Activated naive CD8-positive, alpha-beta T cell treated with anti-CD3 and anti-CD28 coated beads for 36 hours (primary cell): ENCODE results near the gene NCOA6. TPM values are rescaled to one million over a fixed set of nuclear protein-coding genes. Genes with fewer than 3 reads are reported as not detected.
"Not testable (repeated sequence)": the region's sequence is repeated elsewhere in the genome, so short reads cannot be mapped to it uniquely, and the experiment has no call there.

Experiments
- DNase-seq: peaks from one replicate; pipeline ENCODE4 v3.0.0; 2021
- H3K27ac Mint-ChIP-seq: one replicate; pipeline ENCODE4 v1.8.0; 2022; ENCODE audit warnings: mild to moderate bottlenecking, moderate library complexity, mixed read lengths
- H3K27me3 Mint-ChIP-seq: one replicate; pipeline ENCODE4 v1.8.0; 2022; ENCODE audit warnings: mild to moderate bottlenecking, mixed read lengths
- H3K36me3 Mint-ChIP-seq: one replicate; pipeline ENCODE4 v1.8.0; 2021; ENCODE audit warnings: mild to moderate bottlenecking, mixed read lengths
- H3K4me1 Mint-ChIP-seq: one replicate; pipeline ENCODE4 v1.8.0; 2021; ENCODE audit warnings: mixed read lengths
- H3K4me3 Mint-ChIP-seq: one replicate; pipeline ENCODE4 v1.8.0; 2022; ENCODE audit warnings: mild to moderate bottlenecking, moderate library complexity, mixed read lengths
- H3K9me3 Mint-ChIP-seq: one replicate; pipeline ENCODE4 v1.8.0; 2022; ENCODE audit warnings: mixed read lengths
- total RNA-seq, 2 experiments: library from RNA; stranded (reverse); gene quantifications; one replicate each; pipeline ENCODE4 v1.2.3, GENCODE V29; 2021

The NCOA6 gene
- total RNA-seq, 2 experiments from 2014 or later = 17.3 to 19.5 TPM

DNA sequence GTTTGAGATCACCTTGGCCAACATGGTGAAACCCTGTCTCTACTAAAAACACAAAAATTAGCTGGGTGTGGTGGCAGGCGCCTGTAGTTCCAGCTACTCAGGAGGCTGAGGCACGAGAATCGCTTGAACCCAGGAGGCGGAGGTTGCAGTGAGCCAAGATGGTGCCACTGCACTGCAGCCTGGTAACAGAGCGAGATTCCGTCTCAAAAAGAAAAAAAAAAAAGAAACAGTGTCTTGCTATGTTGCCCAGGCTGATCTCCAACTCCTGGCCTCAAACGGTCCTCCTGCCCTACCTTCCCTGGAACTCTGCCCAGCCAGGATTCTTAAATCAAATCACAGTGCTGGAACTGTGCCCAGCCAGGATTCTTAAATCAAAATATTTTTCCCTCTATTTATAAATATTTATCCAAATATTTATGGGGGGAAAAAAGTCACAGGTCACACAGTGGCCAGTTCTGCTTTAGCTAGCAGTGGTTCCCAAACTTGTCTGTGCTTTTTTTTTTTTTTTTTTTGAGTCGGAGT, 17.4 kb downstream of the NCOA6 start:
- not testable (repeated sequence) for H3K36me3 Mint-ChIP-seq, H3K4me3 Mint-ChIP-seq, DNase-seq, H3K27me3 Mint-ChIP-seq, H3K4me1 Mint-ChIP-seq, H3K9me3 Mint-ChIP-seq, H3K27ac Mint-ChIP-seq

DNA sequence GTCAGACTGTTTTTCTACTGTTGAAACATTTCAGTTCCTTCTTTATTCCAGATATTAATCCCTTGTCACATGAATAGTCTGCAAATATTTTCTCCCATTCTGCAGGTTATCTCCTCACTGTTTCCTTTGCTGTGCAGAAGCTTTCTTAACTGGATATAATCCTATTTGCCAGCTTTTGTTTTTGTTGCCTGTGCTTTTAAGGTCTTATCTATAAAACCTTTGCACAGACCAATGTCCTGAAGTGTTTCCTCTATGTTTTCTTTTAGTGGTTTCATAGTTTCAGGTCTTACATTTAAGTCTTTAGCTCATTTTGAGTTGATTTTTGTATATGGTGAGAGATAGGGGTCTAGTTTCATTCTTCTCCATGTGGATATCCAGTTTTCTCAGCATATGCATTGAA, 19.2 kb downstream of the NCOA6 start:
- Mint-ChIP-seq H3K9me3 (no peaks in the 10 kb centered on the region), H3K27ac (no peak overlapping the region), H3K4me3 (no peak overlapping the region), H3K27me3 (no peaks in the 10 kb centered on the region), H3K36me3 (peaks cover 5% of the 10 kb centered on the region), H3K4me1 (peaks cover 16% of the 10 kb centered on the region)
- no peak for DNase-seq

DNA sequence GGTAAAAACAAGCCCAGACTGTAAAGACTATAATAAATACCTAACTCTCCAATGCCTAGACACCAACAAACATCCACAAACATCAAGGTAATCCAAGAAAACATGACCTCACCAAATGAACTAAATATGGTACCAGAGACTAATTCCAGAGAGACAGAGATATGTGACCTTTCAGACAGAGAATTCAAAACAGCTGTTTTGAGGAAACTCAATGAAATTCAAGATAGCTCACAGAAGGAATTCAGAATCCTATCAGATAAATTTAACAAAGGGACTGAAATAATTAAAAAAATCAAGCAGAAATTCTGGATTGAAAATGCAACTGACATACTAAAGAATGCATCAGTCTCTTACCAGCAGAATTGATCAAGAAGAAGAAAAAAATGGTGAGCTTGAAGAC, 26.6 kb downstream of the NCOA6 start:
- H3K4me3 Mint-ChIP-seq = no peak overlapping the region
- peaks cover 18% of the 10 kb centered on the region for H3K36me3 Mint-ChIP-seq
- H3K27me3 Mint-ChIP-seq = no peaks in the 10 kb centered on the region
- no peak overlapping the region for H3K27ac Mint-ChIP-seq
- no peaks in the 10 kb centered on the region for H3K9me3 Mint-ChIP-seq
- DNase-seq = no peak
- H3K4me1 Mint-ChIP-seq = peaks cover 34% of the 10 kb centered on the region

DNA sequence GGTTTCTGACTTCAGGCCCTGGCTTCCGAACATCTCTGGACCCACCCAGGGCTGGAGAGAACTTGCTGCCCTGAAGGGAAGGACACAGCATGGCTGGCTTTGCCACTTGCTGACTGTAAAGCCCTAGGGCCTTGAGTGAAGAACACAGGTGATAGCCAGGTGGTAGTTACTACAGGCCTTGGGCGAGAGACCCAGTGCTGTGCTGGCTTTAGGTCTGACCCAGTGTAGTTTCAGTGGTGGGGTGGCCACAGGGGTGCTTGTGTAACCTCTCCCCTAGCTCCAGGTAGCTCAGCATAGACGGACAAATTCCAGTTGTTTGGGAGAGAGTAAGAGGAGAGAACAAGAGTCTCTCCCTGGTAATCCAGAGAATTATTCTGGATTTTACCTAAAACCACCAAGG, 27.1 kb downstream of the NCOA6 start:
- Mint-ChIP-seq H3K4me3 (no peak overlapping the region), H3K4me1 (peaks cover 34% of the 10 kb centered on the region), H3K9me3 (no peaks in the 10 kb centered on the region), H3K27ac (no peak overlapping the region), H3K27me3 (no peaks in the 10 kb centered on the region), H3K36me3 (peaks cover 18% of the 10 kb centered on the region)
- DNase-seq = no peak

DNA sequence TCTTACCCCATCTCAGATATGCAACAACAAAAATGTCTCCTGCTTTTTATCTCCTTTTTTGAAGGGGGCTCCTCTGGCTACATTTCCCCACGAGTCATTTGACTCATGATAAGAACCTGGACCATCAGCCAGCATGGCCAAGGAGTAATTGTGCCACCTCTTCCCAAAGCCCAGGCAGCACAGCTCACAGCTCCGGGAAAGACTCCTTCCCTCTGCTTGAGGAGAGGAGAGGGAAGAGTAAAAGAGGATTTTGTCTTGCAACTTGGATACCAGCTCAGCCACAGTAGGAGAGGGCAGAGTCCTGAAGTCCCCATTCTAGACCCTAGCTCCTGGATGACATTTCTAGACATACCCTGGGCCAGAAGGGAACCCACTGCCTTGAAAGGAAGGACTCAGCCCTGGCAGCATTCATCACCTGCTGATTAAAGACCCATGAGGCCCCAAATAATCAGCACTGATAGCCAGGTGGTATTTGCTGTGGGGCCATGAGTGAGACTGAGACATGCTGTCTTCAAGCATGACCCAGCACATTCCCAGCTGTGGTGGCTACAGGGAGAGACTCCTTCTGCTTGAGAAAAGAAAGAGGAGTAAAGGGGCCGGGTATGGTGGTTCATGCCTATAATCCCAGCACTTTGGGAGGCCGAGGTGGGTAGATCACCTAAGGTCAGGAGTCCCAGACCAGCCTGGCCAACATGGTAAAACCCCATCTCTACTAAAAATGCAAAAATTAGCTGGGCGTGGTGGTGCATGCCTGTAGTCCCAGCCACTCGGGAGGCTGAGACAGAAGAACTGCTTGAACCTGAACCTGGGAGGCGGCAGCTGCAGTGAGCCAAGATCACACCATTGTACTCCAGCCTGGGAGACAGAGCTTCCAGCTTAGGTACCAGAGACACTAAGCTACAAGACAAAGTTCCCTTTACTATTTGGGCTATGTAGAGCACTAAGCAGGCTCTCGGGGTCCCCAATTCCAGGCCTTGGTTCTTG, 28.1 kb downstream of the NCOA6 start:
- peaks cover 34% of the 10 kb centered on the region for H3K4me1 Mint-ChIP-seq
- H3K4me3 Mint-ChIP-seq = no peak overlapping the region
- peaks cover 18% of the 10 kb centered on the region for H3K36me3 Mint-ChIP-seq
- DNase-seq = no peak
- H3K27ac Mint-ChIP-seq = no peak overlapping the region
- no peaks in the 10 kb centered on the region for H3K27me3 Mint-ChIP-seq
- no peaks in the 10 kb centered on the region for H3K9me3 Mint-ChIP-seq

DNA sequence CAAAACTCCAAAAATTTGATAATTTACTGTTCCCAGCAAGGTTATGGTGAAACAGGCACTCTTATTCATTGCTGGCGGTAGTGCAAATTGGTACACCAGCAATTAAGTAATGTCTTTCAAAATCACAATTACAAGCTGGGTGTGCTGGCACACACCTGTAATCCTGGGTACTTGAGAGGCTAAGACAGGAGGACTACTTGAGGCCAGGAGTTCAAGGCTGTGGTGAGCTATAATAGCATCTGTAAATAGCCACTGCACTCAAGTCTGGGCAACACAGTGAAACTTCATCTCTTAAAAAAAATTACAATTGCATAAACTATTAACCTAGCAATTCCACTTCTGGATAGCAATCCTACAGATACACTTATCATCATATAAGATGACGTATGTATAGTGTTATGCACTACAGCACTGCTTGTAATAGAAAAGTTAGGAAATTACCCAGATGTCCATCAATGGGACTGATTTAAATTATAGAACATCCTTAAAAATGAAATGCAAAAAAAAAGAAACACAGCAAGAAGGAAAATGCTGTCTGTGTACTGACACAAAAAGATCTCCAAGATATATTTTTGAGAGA, 31.4 kb downstream of the NCOA6 start:
- Mint-ChIP-seq H3K27me3 (no peaks in the 10 kb centered on the region), H3K4me1 (peaks cover 14% of the 10 kb centered on the region), H3K27ac (no peak overlapping the region), H3K9me3 (no peaks in the 10 kb centered on the region), H3K4me3 (no peak overlapping the region), H3K36me3 (peaks cover 7% of the 10 kb centered on the region)
- no peak for DNase-seq

DNA sequence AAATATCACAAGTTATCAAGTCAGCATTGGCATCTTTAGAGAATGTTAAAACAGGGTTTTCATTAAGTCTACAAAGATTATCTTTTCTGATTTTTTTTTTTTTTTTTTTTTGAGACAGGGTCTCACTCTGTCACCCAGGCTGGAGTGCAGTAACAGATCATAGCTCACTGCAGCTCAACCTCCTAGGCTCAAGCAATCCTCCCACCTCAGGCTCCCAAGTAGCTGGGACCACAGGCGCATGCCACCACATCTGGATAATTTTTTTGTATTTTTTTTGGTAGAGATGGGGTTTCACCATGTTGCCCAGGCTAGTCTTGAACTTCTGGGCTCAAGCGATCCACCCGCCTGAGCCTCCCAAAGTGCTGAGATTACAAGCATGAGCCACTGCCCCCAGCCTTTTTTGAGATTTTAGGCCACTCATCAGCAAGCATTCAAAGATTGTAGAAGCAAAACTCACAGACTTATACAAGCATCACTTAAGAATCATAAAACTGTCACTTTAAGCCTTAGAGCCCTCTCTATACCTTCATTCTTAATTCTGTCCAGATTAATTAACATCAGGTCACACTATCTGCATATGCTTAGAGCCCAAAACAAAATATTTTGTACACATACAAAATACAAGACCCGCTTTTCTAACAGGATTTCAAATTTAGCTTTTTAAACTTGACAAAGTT, 32.6 kb downstream of the NCOA6 start:
- H3K4me3 Mint-ChIP-seq = no peak overlapping the region
- H3K9me3 Mint-ChIP-seq = no peaks in the 10 kb centered on the region
- DNase-seq = no peak
- peaks cover 11% of the 10 kb centered on the region for H3K4me1 Mint-ChIP-seq
- H3K27me3 Mint-ChIP-seq = no peaks in the 10 kb centered on the region
- H3K36me3 Mint-ChIP-seq = no peaks in the 10 kb centered on the region
- no peak overlapping the region for H3K27ac Mint-ChIP-seq

DNA sequence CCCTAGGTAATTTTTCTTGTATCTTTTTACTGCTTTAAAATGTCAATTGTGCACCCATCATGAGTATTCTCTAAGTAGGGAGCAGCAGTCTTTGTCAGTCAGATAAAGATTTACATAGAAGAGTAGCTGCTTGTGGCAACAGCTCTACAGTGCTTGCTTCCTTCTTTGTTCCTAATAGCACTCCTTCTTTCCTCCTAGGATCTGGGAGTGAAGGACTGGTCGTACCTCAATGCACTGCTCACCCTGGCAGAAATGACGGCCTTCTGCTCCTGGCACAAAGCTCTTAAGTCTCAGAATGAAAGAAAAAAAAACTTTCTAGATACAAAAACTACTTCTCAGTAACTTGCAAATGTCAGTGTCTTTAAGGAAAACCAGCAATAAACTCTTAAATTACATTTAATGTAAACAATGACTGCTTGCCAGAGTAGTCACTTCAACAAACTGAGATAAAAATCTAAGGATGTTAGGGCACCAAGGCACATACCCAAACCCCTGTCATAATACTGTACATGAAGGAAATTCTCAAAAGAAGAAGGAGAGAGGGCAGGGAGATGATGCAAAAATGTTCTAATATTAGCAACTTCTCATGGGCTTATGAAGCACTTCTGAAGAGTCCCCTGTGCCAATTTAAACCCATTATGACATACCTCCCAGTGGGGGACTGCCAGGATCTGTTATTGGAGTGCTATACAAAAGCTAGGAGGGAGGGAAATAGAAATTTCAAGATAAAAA, 34.0 kb downstream of the NCOA6 start:
- DNase-seq = no peak
- H3K36me3 Mint-ChIP-seq = peaks cover 4% of the 10 kb centered on the region
- no peaks in the 10 kb centered on the region for H3K9me3 Mint-ChIP-seq
- no peak overlapping the region for H3K4me3 Mint-ChIP-seq
- no peak overlapping the region for H3K27ac Mint-ChIP-seq
- H3K27me3 Mint-ChIP-seq = no peaks in the 10 kb centered on the region
- peaks cover 9% of the 10 kb centered on the region for H3K4me1 Mint-ChIP-seq

DNA sequence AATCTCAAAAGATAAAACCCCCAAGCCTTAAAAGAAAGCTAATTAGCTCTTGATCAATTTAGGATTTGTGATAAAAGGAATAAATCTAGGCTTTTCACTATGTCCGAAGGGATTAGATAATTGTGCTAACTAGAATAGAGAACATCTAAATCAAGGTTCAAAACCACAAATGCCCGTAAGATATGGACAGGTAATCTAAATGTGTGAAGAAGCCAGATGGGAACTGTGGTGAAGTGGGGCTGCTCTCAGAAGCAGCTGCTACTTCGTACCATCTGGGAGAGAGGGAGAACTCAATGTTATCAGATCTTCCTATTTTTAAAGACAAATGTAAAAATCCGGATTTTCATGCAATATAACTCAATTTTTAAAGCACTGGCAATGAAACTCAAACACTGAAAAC, 44.2 kb downstream of the NCOA6 start:
- Mint-ChIP-seq H3K4me1 (peaks cover 3% of the 10 kb centered on the region), H3K27me3 (no peaks in the 10 kb centered on the region), H3K9me3 (no peaks in the 10 kb centered on the region), H3K4me3 (no peak overlapping the region), H3K36me3 (no peaks in the 10 kb centered on the region), H3K27ac (no peak overlapping the region)
- no peak for DNase-seq

DNA sequence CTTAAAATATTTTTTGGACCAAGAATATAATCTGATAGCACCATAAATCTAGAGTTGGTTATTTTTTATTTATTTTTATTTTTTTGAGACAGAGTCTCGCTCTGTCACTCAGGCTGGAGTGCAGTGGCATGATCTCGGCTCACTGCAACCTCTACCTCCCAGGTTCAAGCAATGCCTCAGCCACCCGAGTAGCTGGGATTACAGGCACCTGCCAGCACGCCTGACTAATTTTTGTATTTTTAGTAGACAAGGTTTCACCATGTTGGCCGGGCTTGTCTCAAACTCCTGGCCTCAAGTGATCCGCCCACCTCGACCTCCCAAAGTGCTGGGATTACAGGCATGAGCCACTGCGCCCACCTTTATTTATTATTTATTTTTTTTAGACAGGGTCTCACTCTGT, 45.2 kb downstream of the NCOA6 start:
- not testable (repeated sequence) for H3K9me3 Mint-ChIP-seq, H3K27me3 Mint-ChIP-seq, H3K4me3 Mint-ChIP-seq, H3K27ac Mint-ChIP-seq, H3K36me3 Mint-ChIP-seq, DNase-seq, H3K4me1 Mint-ChIP-seq

DNA sequence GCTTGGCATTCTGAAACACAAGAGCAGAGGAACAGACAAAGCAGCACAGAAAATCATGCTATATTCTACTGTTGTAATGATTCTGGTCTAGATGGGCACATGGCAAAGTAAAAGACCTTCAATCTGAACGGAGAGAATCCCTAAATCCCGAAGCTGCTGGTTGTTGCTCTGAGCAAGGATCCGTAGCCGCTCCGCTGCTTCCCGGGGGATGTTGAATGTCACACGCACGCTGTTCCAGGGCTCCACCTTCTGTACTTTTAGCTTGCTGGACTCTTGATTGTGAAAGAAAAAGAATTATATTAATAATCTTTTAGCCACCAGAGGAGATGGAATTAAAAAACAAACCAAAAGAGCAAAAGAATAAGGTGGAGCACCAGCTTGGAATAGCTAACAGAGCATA, 49.3 kb downstream of the NCOA6 start:
- Mint-ChIP-seq H3K4me3 (no peak overlapping the region), H3K27ac (no peak overlapping the region), H3K4me1 (peaks cover 3% of the 10 kb centered on the region), H3K36me3 (peaks cover 4% of the 10 kb centered on the region), H3K9me3 (no peaks in the 10 kb centered on the region), H3K27me3 (no peaks in the 10 kb centered on the region)
- no peak for DNase-seq

DNA sequence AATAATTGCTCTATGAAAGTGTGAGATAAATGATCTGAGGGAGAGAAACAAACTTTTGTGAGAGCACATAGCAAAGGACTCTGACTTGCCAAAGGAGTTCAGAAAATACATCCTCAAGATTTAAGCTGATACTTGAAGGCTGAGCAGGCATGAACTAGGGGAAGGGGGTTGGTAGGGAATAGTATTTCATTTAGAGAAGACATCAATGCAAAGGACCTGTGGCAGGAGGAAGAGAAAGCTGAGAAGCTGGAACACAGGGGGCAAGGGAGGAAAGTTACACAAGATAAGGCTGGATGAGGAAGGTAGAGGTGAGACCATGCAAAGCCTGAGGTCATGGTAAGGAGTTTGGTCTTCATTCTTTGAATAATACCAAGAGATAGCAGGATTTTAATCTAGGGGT, 50.6 kb downstream of the NCOA6 start:
- no peak for DNase-seq
- Mint-ChIP-seq H3K9me3 (no peaks in the 10 kb centered on the region), H3K27me3 (no peaks in the 10 kb centered on the region), H3K4me3 (no peak overlapping the region), H3K27ac (no peak overlapping the region), H3K36me3 (peaks cover 4% of the 10 kb centered on the region), H3K4me1 (peaks cover 3% of the 10 kb centered on the region)

DNA sequence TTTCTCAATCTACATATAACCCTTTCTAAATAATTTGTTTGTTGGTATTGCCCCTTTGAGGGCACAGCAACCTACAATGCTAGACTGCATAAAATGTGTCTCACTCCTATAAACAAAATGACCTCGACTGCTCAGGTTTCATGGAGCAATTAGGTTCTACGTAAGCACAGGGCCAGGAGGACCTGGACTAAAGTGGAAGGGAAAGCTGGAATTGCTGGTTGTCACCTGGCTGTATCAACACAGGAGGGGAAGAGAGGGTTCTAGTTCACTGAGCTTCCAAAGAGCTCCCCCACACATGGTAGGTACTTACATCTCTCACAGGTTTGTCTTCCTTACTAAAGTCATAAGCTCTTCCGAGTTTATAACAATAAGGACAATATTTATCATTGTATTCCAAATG, 51.0 kb downstream of the NCOA6 start:
- H3K9me3 Mint-ChIP-seq = no peaks in the 10 kb centered on the region
- no peak overlapping the region for H3K27ac Mint-ChIP-seq
- H3K27me3 Mint-ChIP-seq = no peaks in the 10 kb centered on the region

DNA sequence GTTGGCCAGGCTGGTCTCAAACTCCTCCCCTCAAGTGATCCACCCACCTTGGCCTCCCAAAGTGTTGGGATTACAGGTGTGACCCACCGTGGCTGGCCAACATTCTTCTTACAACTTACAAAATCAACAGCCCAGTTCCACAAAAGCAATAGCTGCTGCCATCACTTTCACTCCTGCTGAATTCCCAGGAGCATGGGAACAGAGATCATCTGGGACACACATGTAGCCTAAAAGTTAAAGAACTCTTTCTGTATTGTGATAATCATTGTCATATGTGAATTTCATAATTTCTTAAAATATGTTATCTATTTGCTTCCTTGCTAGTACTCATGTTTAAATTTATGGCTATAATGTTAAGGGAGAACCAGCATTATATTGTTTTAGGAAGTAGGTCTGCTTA, 51.7 kb downstream of the NCOA6 start:
- DNase-seq = no peak
- H3K27me3 Mint-ChIP-seq = no peaks in the 10 kb centered on the region
- no peak overlapping the region for H3K27ac Mint-ChIP-seq
- H3K9me3 Mint-ChIP-seq = no peaks in the 10 kb centered on the region
- no peak overlapping the region for H3K4me3 Mint-ChIP-seq
- H3K4me1 Mint-ChIP-seq = no peaks in the 10 kb centered on the region
- peaks cover 4% of the 10 kb centered on the region for H3K36me3 Mint-ChIP-seq

More for the DNA sequence above, 51.0 kb downstream of the NCOA6 start:
- Mint-ChIP-seq H3K36me3 (peaks cover 4% of the 10 kb centered on the region), H3K4me3 (no peak overlapping the region), H3K4me1 (no peaks in the 10 kb centered on the region)
- no peak for DNase-seq

DNA sequence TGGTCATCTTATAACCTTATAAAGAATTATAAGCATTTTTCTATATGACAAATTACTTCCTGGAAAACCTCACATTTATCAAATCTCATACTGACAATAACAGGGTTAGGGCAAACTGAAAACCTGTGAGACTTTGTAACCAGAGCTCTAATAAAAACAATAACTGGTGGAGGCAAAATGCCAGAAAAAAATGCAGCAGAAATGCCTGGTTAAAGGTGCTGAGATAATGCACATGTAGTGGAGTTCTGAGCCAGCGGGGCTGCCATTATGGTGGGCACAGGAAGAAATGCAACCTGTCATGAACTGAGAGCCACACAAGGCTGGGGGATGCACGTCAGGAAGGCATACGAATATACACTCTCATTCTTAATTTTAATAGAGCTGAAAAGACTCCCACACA, 53.0 kb downstream of the NCOA6 start:
- Mint-ChIP-seq H3K27ac (no peak overlapping the region), H3K36me3 (peaks cover 4% of the 10 kb centered on the region), H3K4me1 (no peaks in the 10 kb centered on the region), H3K27me3 (no peaks in the 10 kb centered on the region), H3K9me3 (no peaks in the 10 kb centered on the region), H3K4me3 (no peak overlapping the region)
- no peak for DNase-seq
